Parathyroid adenoma (tissue), 2 donors: ENCODE data around the gene PDZD8.
"Not testable (repeated sequence)": the region's sequence is repeated elsewhere in the genome, so short reads cannot be mapped to it uniquely, and the experiment has no call there.

Experiments used
- H2AFZ ChIP-seq: fragments of 300-600 bp; sonication (generic); one replicate; pipeline ENCODE4 v1.7.0; 2017; ENCODE audit warnings: antibody characterized with exemption, mild to moderate bottlenecking
- H3K27ac ChIP-seq: fragments of 300-600 bp; sonication (generic); one replicate; pipeline ENCODE4 v1.7.0; 2017
- H3K27me3 ChIP-seq: fragments of 300-600 bp; sonication (generic); one replicate; pipeline ENCODE4 v1.7.0; 2017; ENCODE audit warnings: low read length; ENCODE audit not compliant: control insufficient read depth, insufficient read depth
- H3K36me3 ChIP-seq: fragments of 300-600 bp; sonication (generic); one replicate; pipeline ENCODE4 v1.7.0; 2017; ENCODE audit warnings: low read length; ENCODE audit not compliant: control insufficient read depth, insufficient read depth
- H3K4me1 ChIP-seq: fragments of 300-600 bp; sonication (generic); one replicate; pipeline ENCODE4 v1.7.0; 2017; ENCODE audit warnings: control low read depth
- H3K4me2 ChIP-seq: fragments of 300-600 bp; sonication (generic); one replicate; pipeline ENCODE4 v1.7.0; 2017; ENCODE audit warnings: low read length
- H3K4me3 ChIP-seq: fragments of 300-600 bp; sonication (generic); one replicate; pipeline ENCODE4 v1.7.0; 2017; ENCODE audit warnings: low read depth, low read length
- H3K79me2 ChIP-seq: fragments of 300-600 bp; sonication (generic); one replicate; pipeline ENCODE4 v1.7.0; 2017; ENCODE audit warnings: control low read depth
- H3K9ac ChIP-seq: fragments of 300-600 bp; sonication (generic); one replicate; pipeline ENCODE4 v1.7.0; 2017; ENCODE audit warnings: mild to moderate bottlenecking
- H3K9me3 ChIP-seq: fragments of 300-600 bp; sonication (generic); one replicate; pipeline ENCODE4 v1.7.0; 2017; ENCODE audit warnings: low read length; ENCODE audit not compliant: control insufficient read depth
- CTCF ChIP-seq: fragments of 300-600 bp; sonication (generic); IDR thresholded peaks from one replicate; pipeline ENCODE4 v1.7.0; 2017; ENCODE audit warnings: antibody characterized with exemption, mild to moderate bottlenecking
- donor health status: primary hyperparathyroidism.

PDZD8 gene

GRCh38 chr10:117237401-117237991, 137.7 kb downstream of the PDZD8 start:
- no peak overlapping the region for H2AFZ ChIP-seq
- no peaks in the 10 kb centered on the region for H3K27me3 ChIP-seq
- no peaks in the 10 kb centered on the region for H3K79me2 ChIP-seq
- H3K36me3 ChIP-seq = no peaks in the 10 kb centered on the region
- no peaks in the 10 kb centered on the region for H3K4me1 ChIP-seq
- no peaks in the 10 kb centered on the region for H3K9me3 ChIP-seq
- no peak overlapping the region for H3K4me3 ChIP-seq
- H3K27ac ChIP-seq = no peak overlapping the region
- H3K4me2 ChIP-seq = no peak overlapping the region
- H3K9ac ChIP-seq = no peak overlapping the region
- TF ChIP-seq CTCF = no peak

GRCh38 chr10:117230107-117230506, 145.1 kb downstream of the PDZD8 start:
- H3K9ac ChIP-seq, H3K27me3 ChIP-seq, H2AFZ ChIP-seq, H3K4me3 ChIP-seq, H3K4me1 ChIP-seq, H3K36me3 ChIP-seq, H3K79me2 ChIP-seq, H3K27ac ChIP-seq, H3K9me3 ChIP-seq, H3K4me2 ChIP-seq: not testable (repeated sequence)

- Histone ChIP-seq H2AFZ (no peak overlapping the region), H3K79me2 (no peaks in the 10 kb centered on the region), H3K9ac (no peak overlapping the region), H3K27ac (no peak overlapping the region), H3K4me2 (no peak overlapping the region), H3K4me3 (no peak overlapping the region), H3K9me3 (no peaks in the 10 kb centered on the region), H3K36me3 (no peaks in the 10 kb centered on the region), H3K27me3 (no peaks in the 10 kb centered on the region), H3K4me1 (no peaks in the 10 kb centered on the region)
- TF ChIP-seq CTCF = no peak
Measured at GRCh38 chr10:117228210-117228609, 147.0 kb downstream of the PDZD8 start.
